ENCODE measurements around the gene CNR2. TPM values are rescaled to one million over a fixed set of nuclear protein-coding genes. Genes with fewer than 3 reads are reported as not detected.

CNR2 gene
- total RNA-seq, 1 donor from 2014 or later, result not detected

- H3K4me3 ChIP-seq (ENCODE audit: low read depth, low read length), result no peak overlapping the region
- no peak for TF ChIP-seq CTCF (IDR thresholded peaks at IDR 0.05; ENCODE audit: insufficient read depth, low read length, poor library complexity, severe bottlenecking)
- no peaks in the 10 kb centered on the region for H3K27me3 ChIP-seq (ENCODE audit: control insufficient read depth, insufficient read depth, low read length)
- no peaks in the 10 kb centered on the region for H3K36me3 ChIP-seq (ENCODE audit: control insufficient read depth, insufficient read depth, low read length)
- no peak for DNase-seq (ENCODE audit: low read depth)
Measured at GRCh38 chr1:23911921-23912320, 1.2 kb downstream of the CNR2 start.

GRCh38 chr1:23910553-23911246 is 2.5 kb downstream of the CNR2 start:
- DNase-seq (ENCODE audit: low read depth), result no peak
- H3K4me3 ChIP-seq (ENCODE audit: low read depth, low read length), result no peak overlapping the region
- TF ChIP-seq CTCF (IDR thresholded peaks at IDR 0.05; ENCODE audit: insufficient read depth, low read length, poor library complexity, severe bottlenecking), result no peak
- no peaks in the 10 kb centered on the region for H3K36me3 ChIP-seq (ENCODE audit: control insufficient read depth, insufficient read depth, low read length)
- H3K27me3 ChIP-seq (ENCODE audit: control insufficient read depth, insufficient read depth, low read length), result no peaks in the 10 kb centered on the region

GRCh38 chr1:23910144-23910543 is 3.0 kb downstream of the CNR2 start:
- no peak for TF ChIP-seq CTCF (IDR thresholded peaks at IDR 0.05; ENCODE audit: insufficient read depth, low read length, poor library complexity, severe bottlenecking)

GRCh38 chr1:23909412-23909811 is 3.8 kb downstream of the CNR2 start:
- no peaks in the 10 kb centered on the region for H3K36me3 ChIP-seq (ENCODE audit: control insufficient read depth, insufficient read depth, low read length)
- H3K4me3 ChIP-seq (ENCODE audit: low read depth, low read length), result no peak overlapping the region
- no peak for TF ChIP-seq CTCF (IDR thresholded peaks at IDR 0.05; ENCODE audit: insufficient read depth, low read length, poor library complexity, severe bottlenecking)
- H3K27me3 ChIP-seq (ENCODE audit: control insufficient read depth, insufficient read depth, low read length), result peaks cover 4% of the 10 kb centered on the region
- DNase-seq (ENCODE audit: low read depth), result no peak

More at GRCh38 chr1:23910144-23910543, 3.0 kb downstream of the CNR2 start:
- Histone ChIP-seq H3K4me3 (ENCODE audit: low read depth, low read length) (no peak overlapping the region), H3K27me3 (ENCODE audit: control insufficient read depth, insufficient read depth, low read length) (no peaks in the 10 kb centered on the region), H3K36me3 (ENCODE audit: control insufficient read depth, insufficient read depth, low read length) (no peaks in the 10 kb centered on the region)
- no peak for DNase-seq (ENCODE audit: low read depth)

GRCh38 chr1:23908453-23909341 is 4.5 kb downstream of the CNR2 start:
- Histone ChIP-seq H3K27me3 (ENCODE audit: control insufficient read depth, insufficient read depth, low read length) (peaks cover 7% of the 10 kb centered on the region), H3K4me3 (ENCODE audit: low read depth, low read length) (no peak overlapping the region), H3K36me3 (ENCODE audit: control insufficient read depth, insufficient read depth, low read length) (no peaks in the 10 kb centered on the region)
- no peak for DNase-seq (ENCODE audit: low read depth)
- TF ChIP-seq CTCF (IDR thresholded peaks at IDR 0.05; ENCODE audit: insufficient read depth, low read length, poor library complexity, severe bottlenecking), result no peak
